Endodermal cell (in vitro differentiated cells): ENCODE measurements around the gene CHMP1B. TPM values are rescaled to one million over a fixed set of nuclear protein-coding genes. Genes with fewer than 3 reads are reported as not detected.

ENCODE experiments used
- DNase-seq: peaks from one replicate; pipeline ENCODE4 v3.0.0-alpha.2; 2017
- H3K27ac ChIP-seq: 2 replicates; pipeline ENCODE4 v1.5.1; 2013; ENCODE audit warnings: mild to moderate bottlenecking, low read depth, low read length, moderate library complexity
- H3K27me3 ChIP-seq: 2 replicates; pipeline ENCODE4 v1.6.1; 2013; ENCODE audit warnings: mild to moderate bottlenecking, low read length, moderate library complexity; ENCODE audit not compliant: insufficient read depth, control insufficient read depth, poor library complexity, severe bottlenecking
- H3K36me3 ChIP-seq: 2 replicates; pipeline ENCODE4 v1.7.0; 2013; ENCODE audit warnings: mild to moderate bottlenecking, low read length, moderate library complexity; ENCODE audit not compliant: control insufficient read depth, insufficient read depth
- H3K4me1 ChIP-seq: one replicate; pipeline ENCODE4 v1.7.0; 2013; ENCODE audit warnings: low read length; ENCODE audit not compliant: control insufficient read depth, insufficient read depth
- H3K4me3 ChIP-seq: 2 replicates; pipeline ENCODE4 v1.5.1; 2013; ENCODE audit warnings: mild to moderate bottlenecking, low read length, moderate library complexity
- H3K9ac ChIP-seq: 2 replicates; pipeline ENCODE4 v1.6.1; 2013; ENCODE audit warnings: mild to moderate bottlenecking, low read length, moderate library complexity; ENCODE audit not compliant: poor library complexity, severe bottlenecking; ENCODE audit errors: extremely low read depth
- H3K9me3 ChIP-seq: 2 replicates; pipeline ENCODE4 v1.6.1; 2013; ENCODE audit warnings: mild to moderate bottlenecking, low read length, moderate library complexity; ENCODE audit not compliant: control insufficient read depth
- H3K27ac Mint-ChIP-seq: 2 replicates; pipeline ENCODE4 v1.8.0; 2020; ENCODE audit warnings: mixed read lengths
- H3K27me3 Mint-ChIP-seq: 2 replicates; pipeline ENCODE4 v1.8.0; 2021; ENCODE audit warnings: mild to moderate bottlenecking, mixed read lengths; ENCODE audit not compliant: insufficient read depth
- H3K36me3 Mint-ChIP-seq: 2 replicates; pipeline ENCODE4 v1.8.0; 2020; ENCODE audit warnings: low read depth, mixed read lengths
- H3K4me1 Mint-ChIP-seq: 2 replicates; pipeline ENCODE4 v1.8.0; 2020; ENCODE audit warnings: mixed read lengths
- H3K4me3 Mint-ChIP-seq: 2 replicates; pipeline ENCODE4 v1.8.0; 2020; ENCODE audit warnings: mild to moderate bottlenecking, moderate library complexity, mixed read lengths
- H3K9me3 Mint-ChIP-seq: 2 replicates; pipeline ENCODE4 v1.8.0; 2020; ENCODE audit warnings: mild to moderate bottlenecking, mixed read lengths
- CTCF ChIP-seq: fragments of 200-600 bp; sonication (generic); conservative IDR thresholded peaks from 2 replicates; pipeline ENCODE4 v1.5.0; 2021; ENCODE audit warnings: antibody characterized with exemption, mild to moderate bottlenecking
- WGBS, 2 experiments: methylation state at CpG; one replicate each; pipeline versions ENCODE4 v1.1.5 to v1.1.7; 2013; ENCODE audit warnings: missing lambda C conversion rate in 2 of 2, mixed read lengths in 1 of 2; ENCODE audit not compliant: insufficient coverage in 1 of 2, insufficient read length in 1 of 2; 5-methylcytosine and 5-hydroxymethylcytosine counted together
- total RNA-seq, 2 donors: library from RNA; stranded (reverse); fragmentation: NEBNext Ultra II Directional in 1 of 2; extraction: Animal tissue kit (Norgen Biotek cat#: 25700) in 1 of 2; gene quantifications; 2 replicates in 1 of 2; 3 replicates in 1 of 2; pipeline ENCODE4 v1.2.1, GENCODE V29; 2021

Gene CHMP1B
- total RNA-seq, 2 donors from 2014 or later: 35.3 to 35.8 TPM

DNA sequence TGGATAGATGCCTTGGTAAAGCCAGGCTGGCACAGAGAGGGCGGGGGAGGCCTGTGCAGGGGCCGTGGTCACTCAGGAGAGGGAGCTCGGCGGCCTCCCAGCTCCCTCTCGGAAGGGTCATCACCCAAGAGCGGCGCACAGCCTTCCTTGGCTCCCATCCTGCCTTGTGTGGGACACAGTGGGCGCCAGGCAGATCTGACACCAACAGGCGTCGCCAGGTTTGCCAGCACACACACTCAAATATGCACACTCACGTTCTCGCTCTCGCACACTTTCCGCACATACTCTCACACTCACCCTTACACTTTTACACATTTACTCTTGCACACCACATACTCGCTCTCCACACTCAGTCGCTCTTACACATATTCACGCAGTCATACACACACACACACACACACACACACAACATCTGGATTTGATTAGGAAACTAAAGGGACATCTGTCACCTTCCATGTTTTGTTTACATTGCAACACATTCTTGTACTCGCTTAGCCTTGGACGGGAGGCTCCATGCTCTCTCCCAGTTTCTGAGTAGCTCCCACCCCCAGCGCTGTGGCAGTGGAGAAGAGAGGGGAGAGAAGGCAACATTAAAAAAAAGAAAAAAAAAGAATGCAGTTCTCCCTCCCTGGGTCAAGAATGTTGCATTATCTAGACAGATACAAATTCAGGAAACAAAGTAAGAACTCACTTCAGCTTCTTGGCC, 10.5 kb downstream of the CHMP1B start:
- Histone ChIP-seq H3K9me3 (no peaks in the 10 kb centered on the region), H3K36me3 (peaks cover 13% of the 10 kb centered on the region), H3K27me3 (no peaks in the 10 kb centered on the region), H3K9ac (no peak overlapping the region), H3K4me3 (no peak overlapping the region), H3K27ac (no peak overlapping the region), H3K4me1 (no peaks in the 10 kb centered on the region)
- Mint-ChIP-seq H3K4me1 (peaks cover 7% of the 10 kb centered on the region), H3K27me3 (no peaks in the 10 kb centered on the region), H3K9me3 (no peaks in the 10 kb centered on the region), H3K36me3 (peaks cover 28% of the 10 kb centered on the region), H3K4me3 (no peak overlapping the region), H3K27ac (no peak overlapping the region)
- DNase-seq: peak; percentile 30
- 96 to 98% methylated on average over 19 to 20 of the region's 20 CpGs for WGBS, 2 experiments
- TF ChIP-seq CTCF: no peak

GRCh38 chr18:11862468-11863137, 11.4 kb downstream of the CHMP1B start:
- H3K9ac ChIP-seq: no peak overlapping the region
- TF ChIP-seq CTCF: no peak
- Mint-ChIP-seq H3K27me3 (no peaks in the 10 kb centered on the region), H3K27ac (no peak overlapping the region), H3K36me3 (peaks cover 34% of the 10 kb centered on the region), H3K4me1 (no peaks in the 10 kb centered on the region), H3K4me3 (no peak overlapping the region), H3K9me3 (no peaks in the 10 kb centered on the region)
- DNase-seq: peak; percentile 28
- WGBS, 2 experiments: 88 to 89% methylated on average over 4 to 6 of the region's 6 CpGs
- H3K27me3 ChIP-seq: no peaks in the 10 kb centered on the region
- no peaks in the 10 kb centered on the region for H3K9me3 ChIP-seq
- H3K4me1 ChIP-seq: no peaks in the 10 kb centered on the region
- peaks cover 18% of the 10 kb centered on the region for H3K36me3 ChIP-seq
- H3K4me3 ChIP-seq: no peak overlapping the region
- H3K27ac ChIP-seq: no peak overlapping the region

GRCh38 chr18:11864471-11864870, 13.3 kb downstream of the CHMP1B start:
- 89 to 92% methylated on average over 2 of the region's 2 CpGs for WGBS, 2 experiments
- peak; percentile 10 for DNase-seq
- Mint-ChIP-seq H3K27ac (no peak overlapping the region), H3K4me3 (no peak overlapping the region), H3K36me3 (peaks cover 42% of the 10 kb centered on the region), H3K27me3 (no peaks in the 10 kb centered on the region), H3K4me1 (no peaks in the 10 kb centered on the region), H3K9me3 (no peaks in the 10 kb centered on the region)
- H3K27me3 ChIP-seq: no peaks in the 10 kb centered on the region
- H3K9ac ChIP-seq: no peak overlapping the region
- peaks cover 30% of the 10 kb centered on the region for H3K36me3 ChIP-seq
- H3K4me1 ChIP-seq: no peaks in the 10 kb centered on the region
- no peak for TF ChIP-seq CTCF
- no peak overlapping the region for H3K4me3 ChIP-seq
- no peaks in the 10 kb centered on the region for H3K9me3 ChIP-seq
- H3K27ac ChIP-seq: no peak overlapping the region
